Common myeloid progenitor, CD34-positive (primary cell): ENCODE results near the gene TMC8.
"Not testable (repeated sequence)": the region's sequence is repeated elsewhere in the genome, so short reads cannot be mapped to it uniquely, and the experiment has no call there.

Experiments
- CTCF ChIA-PET: fragments of 350-600 bp; sonication (Branson Sonifier 250); formaldehyde crosslinking; loops from one replicate; lab custom pipeline; 2021; ENCODE audit warnings: antibody characterized with exemption; lab: Charles Lee
- POLR2A ChIA-PET: fragments of 350-600 bp; sonication (Branson Sonifier 250); formaldehyde crosslinking; loops from one replicate; lab custom pipeline; 2021; ENCODE audit warnings: antibody characterized with exemption; lab: Charles Lee
- DNase-seq, 3 donors: peaks; one replicate each; pipeline versions ENCODE4 v3.0.0 to v3.0.0-alpha.2; 2013
- H3K27ac ChIP-seq, 2 experiments: 1 replicate in 1 of 2; 2 replicates in 1 of 2; pipeline ENCODE4 v1.7.0; 2013; ENCODE audit warnings: inconsistent platforms in 2 of 2, low read length in 2 of 2, mild to moderate bottlenecking in 2 of 2, low read depth in 1 of 2, moderate library complexity in 1 of 2; ENCODE audit not compliant: severe bottlenecking in 2 of 2, insufficient read depth in 1 of 2, poor library complexity in 1 of 2
- H3K27me3 ChIP-seq, 5 experiments: replicated peaks in 2 of 5; 1 replicate in 3 of 5; 2 replicates in 2 of 5; pipeline versions ENCODE4 v1.6.1 to v1.7.0; 2013; ENCODE audit warnings: low read length in 4 of 5, mild to moderate bottlenecking in 2 of 5, moderate library complexity in 2 of 5, inconsistent platforms in 1 of 5; ENCODE audit not compliant: insufficient read depth in 5 of 5, control insufficient read depth in 4 of 5
- H3K36me3 ChIP-seq, 4 experiments: 1 replicate in 2 of 4; 2 replicates in 2 of 4; pipeline versions ENCODE4 v1.6.1 to v1.7.0; 2013; ENCODE audit warnings: low read length in 3 of 4, control low read depth in 1 of 4, mild to moderate bottlenecking in 1 of 4; ENCODE audit not compliant: control insufficient read depth in 4 of 4, insufficient read depth in 4 of 4
- H3K4me1 ChIP-seq, 4 experiments: 1 replicate in 3 of 4; 2 replicates in 1 of 4; pipeline versions ENCODE4 v1.6.1 to v1.7.1; 2013; ENCODE audit warnings: low read length in 3 of 4, mild to moderate bottlenecking in 3 of 4, control low read depth in 1 of 4, inconsistent platforms in 1 of 4, moderate library complexity in 1 of 4; ENCODE audit not compliant: control insufficient read depth in 4 of 4, insufficient read depth in 4 of 4; ENCODE audit errors: control extremely low read depth in 1 of 4
- H3K4me3 ChIP-seq, 7 experiments: 1 replicate in 4 of 7; 2 replicates in 3 of 7; pipeline versions ENCODE4 v1.5.1 to v1.7.0; 2013; ENCODE audit warnings: mild to moderate bottlenecking in 7 of 7, low read length in 6 of 7, moderate library complexity in 6 of 7, inconsistent platforms in 2 of 7, low read depth in 2 of 7, control low read depth in 1 of 7; ENCODE audit not compliant: insufficient read depth in 4 of 7, control insufficient read depth in 1 of 7; ENCODE audit errors: extremely low read depth in 1 of 7
- H3K9me3 ChIP-seq, 5 experiments: 1 replicate in 4 of 5; 2 replicates in 1 of 5; pipeline versions ENCODE4 v1.6.1 to v1.7.1; 2013; ENCODE audit warnings: low read length in 4 of 5, mild to moderate bottlenecking in 2 of 5, inconsistent platforms in 1 of 5, low read depth in 1 of 5, moderate library complexity in 1 of 5; ENCODE audit not compliant: control insufficient read depth in 4 of 5, insufficient read depth in 2 of 5; ENCODE audit errors: control extremely low read depth in 1 of 5
- WGBS: methylation state at CpG from one replicate; pipeline ENCODE4 v1.1.5; 2013; ENCODE audit not compliant: insufficient coverage; 5-methylcytosine and 5-hydroxymethylcytosine counted together

TMC8 gene

DNA sequence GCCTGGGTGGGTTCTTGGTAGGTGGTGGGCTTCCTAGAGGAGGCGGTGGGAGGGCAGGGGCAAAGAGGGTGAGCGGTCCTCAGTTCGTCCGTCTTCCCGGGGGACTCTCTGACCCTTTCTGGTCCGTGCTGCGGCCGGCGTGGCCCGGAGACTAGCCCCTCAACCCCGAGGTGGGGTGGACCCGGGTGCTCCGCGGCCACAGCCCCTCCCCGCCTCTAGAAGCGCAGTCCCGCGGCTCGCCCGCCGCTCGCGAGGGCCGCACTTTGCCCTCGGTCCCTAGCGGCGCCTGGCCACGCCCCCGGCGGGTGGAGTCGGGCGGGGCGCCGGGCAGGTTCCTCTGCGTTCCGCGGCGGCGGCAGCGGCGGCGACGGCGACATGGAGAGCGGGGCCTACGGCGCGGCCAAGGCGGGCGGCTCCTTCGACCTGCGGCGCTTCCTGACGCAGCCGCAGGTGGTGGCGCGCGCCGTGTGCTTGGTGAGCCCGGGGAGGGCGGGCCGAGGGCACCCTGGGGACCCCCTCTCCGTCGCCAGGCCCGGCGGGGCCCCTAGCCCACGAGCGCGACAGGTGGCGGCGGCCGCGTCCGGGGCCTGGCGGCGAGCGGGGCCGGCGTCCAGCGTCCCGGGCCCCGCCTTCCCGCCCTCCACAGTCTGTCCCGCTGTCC is 37.8 kb downstream of the TMC8 start, which contains the start of gene SYNGR2:
Gene SYNGR2 (plus strand): TSS at position 340 of the 661 bp plus-strand sequence. CDS start 36 bp downstream, at position 376.
- peak; percentile 71 to 88 (median 83) for DNase-seq
- H3K9me3 ChIP-seq, result no peaks in the 10 kb centered on the region
- under 1% methylated on average over 66 of the region's 84 CpGs for WGBS
- peaks cover 0 to 40% (median 37%) of the 10 kb centered on the region in 4 experiments for H3K4me1 ChIP-seq
- peaks cover 0 to 20% (median 15%) of the 10 kb centered on the region in 4 experiments for H3K36me3 ChIP-seq
- CTCF ChIA-PET, result interaction anchor here (1.3 to 8.8 kb wide), 3 partner anchors 12 to 32 kb away, joined by 3 to 76 read pairs (median 4); no protein-coding TSS in a partner anchor
- H3K27ac ChIP-seq, result peak within 1 kb of the TSS in 1 of 2 experiments; percentile 66
- H3K27me3 ChIP-seq, result no peaks in the 10 kb centered on the region
- H3K4me3 ChIP-seq, result peak within 1 kb of the TSS; percentile 36 to 79 (median 71)
- POLR2A ChIA-PET, result interaction anchor here (0.6 kb wide), 1 partner anchor 39 kb away, joined by 3 read pairs; no protein-coding TSS in a partner anchor

- CTCF ChIA-PET, result interaction anchor here (0.9 to 8.8 kb wide), 8 partner anchors 10 to 58 kb away, joined by 3 to 76 read pairs (median 4); partner anchors contain the start of gene TMC8
- H3K4me1 ChIP-seq, result peaks cover 0 to 37% (median 35%) of the 10 kb centered on the region in 4 experiments
- POLR2A ChIA-PET, result interaction anchor here (0.7 kb wide), 1 partner anchor 29 kb away, joined by 6 read pairs; no protein-coding TSS in a partner anchor
Observed at GRCh38 chr17:78168903-78169793, 38.6 kb downstream of the TMC8 start.

DNA sequence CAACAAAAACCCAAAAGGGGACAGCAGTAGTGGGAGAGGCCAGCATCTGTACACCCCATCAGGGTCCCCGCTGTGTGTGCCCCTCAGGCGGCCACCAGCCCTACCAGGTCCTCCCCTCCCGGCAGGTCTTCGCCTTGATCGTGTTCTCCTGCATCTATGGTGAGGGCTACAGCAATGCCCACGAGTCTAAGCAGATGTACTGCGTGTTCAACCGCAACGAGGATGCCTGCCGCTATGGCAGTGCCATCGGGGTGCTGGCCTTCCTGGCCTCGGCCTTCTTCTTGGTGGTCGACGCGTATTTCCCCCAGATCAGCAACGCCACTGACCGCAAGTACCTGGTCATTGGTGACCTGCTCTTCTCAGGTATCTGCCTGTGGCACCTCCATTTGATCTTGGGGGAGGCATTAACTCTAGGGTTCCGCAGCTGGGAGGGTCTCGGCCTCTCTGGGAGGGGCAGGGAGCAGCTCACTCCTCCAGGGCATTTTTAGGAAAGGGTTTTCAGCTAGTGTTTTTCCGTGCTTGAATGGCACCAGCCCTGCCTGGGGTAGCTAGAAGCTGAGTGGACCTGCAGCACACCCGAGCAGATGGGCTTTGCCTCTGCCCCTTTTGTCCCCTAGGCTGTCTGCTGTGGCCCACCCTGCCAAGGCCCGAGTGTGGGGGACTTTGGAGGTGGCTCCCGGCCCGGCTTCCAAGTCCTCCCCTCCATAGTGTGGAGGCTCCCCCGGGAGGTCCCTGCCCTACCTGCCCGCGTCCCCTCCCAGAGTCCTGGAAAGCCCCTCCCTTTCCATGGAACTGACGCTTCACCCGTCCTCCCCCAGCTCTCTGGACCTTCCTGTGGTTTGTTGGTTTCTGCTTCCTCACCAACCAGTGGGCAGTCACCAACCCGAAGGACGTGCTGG is 40.4 kb downstream of the TMC8 start:
- Histone ChIP-seq H3K4me3 (no peak overlapping the region), H3K27ac (no peak overlapping the region), H3K4me1 (peaks cover 0 to 37% (median 34%) of the 10 kb centered on the region in 4 experiments), H3K9me3 (no peaks in the 10 kb centered on the region), H3K27me3 (no peaks in the 10 kb centered on the region), H3K36me3 (peaks cover 0 to 40% (median 25%) of the 10 kb centered on the region in 4 experiments)
- 95% methylated on average over 24 of the region's 31 CpGs for WGBS
- CTCF ChIA-PET, result interaction anchor here (1.2 to 8.8 kb wide), 3 partner anchors 8 to 34 kb away, joined by 4 to 76 read pairs (median 4); no protein-coding TSS in a partner anchor
- DNase-seq, result no peak
- POLR2A ChIA-PET, result interaction anchor here (1.2 kb wide), 1 partner anchor 26 kb away, joined by 3 read pairs; no protein-coding TSS in a partner anchor

More at GRCh38 chr17:78168903-78169793, 38.6 kb downstream of the TMC8 start:
- 27% methylated on average over 17 of the region's 38 CpGs for WGBS
- peak overlapping the region; percentile 36 to 79 (median 71) for H3K4me3 ChIP-seq
- DNase-seq, result peak in 2 of 3 donors; percentile 38 to 40
- H3K36me3 ChIP-seq, result peaks cover 0 to 27% (median 19%) of the 10 kb centered on the region in 4 experiments
- H3K9me3 ChIP-seq, result no peaks in the 10 kb centered on the region
- no peaks in the 10 kb centered on the region for H3K27me3 ChIP-seq
- H3K27ac ChIP-seq, result peak overlapping the region in 1 of 2 experiments; percentile 66

- not testable (repeated sequence) for H3K27ac ChIP-seq
- H3K4me1 ChIP-seq, result peaks cover 0 to 41% (median 38%) of the 10 kb centered on the region in 4 experiments
- CTCF ChIA-PET, result interaction anchor here (1.0 to 8.8 kb wide), 3 partner anchors 12 to 59 kb away, joined by 4 to 76 read pairs (median 4); no protein-coding TSS in a partner anchor
Observed at GRCh38 chr17:78171591-78172248, 41.1 kb downstream of the TMC8 start.

GRCh38 chr17:78172249-78173051 is 41.9 kb downstream of the TMC8 start:
- POLR2A ChIA-PET, result interaction anchor here (1.2 kb wide), 1 partner anchor 28 kb away, joined by 3 read pairs; no protein-coding TSS in a partner anchor
- DNase-seq, result peak in 2 of 3 donors; percentile 51 to 59
- peak overlapping the region in 1 of 2 experiments; percentile 9 for H3K27ac ChIP-seq
- 32% methylated on average over 10 of the region's 19 CpGs for WGBS
- H3K36me3 ChIP-seq, result peaks cover 0 to 44% (median 25%) of the 10 kb centered on the region in 4 experiments
- H3K27me3 ChIP-seq, result no peaks in the 10 kb centered on the region
- H3K9me3 ChIP-seq, result no peaks in the 10 kb centered on the region
- H3K4me1 ChIP-seq, result peaks cover 0 to 43% (median 41%) of the 10 kb centered on the region in 4 experiments
- CTCF ChIA-PET, result interaction anchor here (1.0 to 8.8 kb wide), 5 partner anchors 11 to 60 kb away, joined by 3 to 76 read pairs (median 4); no protein-coding TSS in a partner anchor
- peak overlapping the region in 1 of 7 experiments; percentile 16 for H3K4me3 ChIP-seq

More at GRCh38 chr17:78171591-78172248, 41.1 kb downstream of the TMC8 start:
- H3K4me3 ChIP-seq, DNase-seq, H3K27me3 ChIP-seq, H3K9me3 ChIP-seq: not testable (repeated sequence)
- POLR2A ChIA-PET, result interaction anchor here (1.2 kb wide), 1 partner anchor 27 kb away, joined by 3 read pairs; no protein-coding TSS in a partner anchor
- 85% methylated on average over 10 of the region's 19 CpGs for WGBS
- H3K36me3 ChIP-seq, result peaks cover 0 to 40% (median 25%) of the 10 kb centered on the region in 4 experiments
